Activated T-cell treated with anti-CD3 and anti-CD28 coated beads, Interleukin-2, amount 50 U/mL, for 72 hours (primary cell): ENCODE data around the gene PRKAG1. TPM values are rescaled to one million over a fixed set of nuclear protein-coding genes. Genes with fewer than 3 reads are reported as not detected.

Experiments used
- ATAC-seq, 2 donors: fragments of 150-1000 bp; cut with Tn5 transposase; replicated peaks in 1 of 2; 2 replicates each; pipeline ENCODE4 v1.10.0; 2021; ENCODE audit warnings: moderate library complexity in 2 of 2, mild to moderate bottlenecking in 1 of 2
- DNase-seq, 2 donors: peaks; one replicate each; pipeline ENCODE4 v3.0.0; 2021 to 2022; ENCODE audit warnings: mixed read lengths in 1 of 2
- H3K27ac Mint-ChIP-seq: one replicate; pipeline ENCODE4 v1.8.0; 2022; ENCODE audit warnings: mild to moderate bottlenecking, moderate library complexity, mixed read lengths
- H3K27me3 Mint-ChIP-seq: one replicate; pipeline ENCODE4 v1.8.0; 2022; ENCODE audit warnings: low read depth, mixed read lengths
- H3K36me3 Mint-ChIP-seq, 2 donors: one replicate each; pipeline ENCODE4 v1.8.0; 2022; ENCODE audit warnings: mixed read lengths in 2 of 2, mild to moderate bottlenecking in 1 of 2; ENCODE audit not compliant: insufficient read depth in 2 of 2
- H3K4me1 Mint-ChIP-seq: one replicate; pipeline ENCODE4 v1.8.0; 2022; ENCODE audit warnings: low read depth, mixed read lengths
- H3K4me3 Mint-ChIP-seq, 2 donors: one replicate each; pipeline ENCODE4 v1.8.0; 2022; ENCODE audit warnings: mild to moderate bottlenecking in 2 of 2, mixed read lengths in 2 of 2, moderate library complexity in 2 of 2
- H3K9me3 Mint-ChIP-seq, 2 donors: one replicate each; pipeline ENCODE4 v1.8.0; 2022; ENCODE audit warnings: mixed read lengths in 2 of 2
- total RNA-seq, 2 donors: library from RNA; stranded (reverse); gene quantifications; one replicate each; pipeline ENCODE4 v1.2.3, GENCODE V29; 2022

The PRKAG1 gene
- total RNA-seq, 2 donors from 2014 or later = 66.1 to 79.3 TPM

DNA sequence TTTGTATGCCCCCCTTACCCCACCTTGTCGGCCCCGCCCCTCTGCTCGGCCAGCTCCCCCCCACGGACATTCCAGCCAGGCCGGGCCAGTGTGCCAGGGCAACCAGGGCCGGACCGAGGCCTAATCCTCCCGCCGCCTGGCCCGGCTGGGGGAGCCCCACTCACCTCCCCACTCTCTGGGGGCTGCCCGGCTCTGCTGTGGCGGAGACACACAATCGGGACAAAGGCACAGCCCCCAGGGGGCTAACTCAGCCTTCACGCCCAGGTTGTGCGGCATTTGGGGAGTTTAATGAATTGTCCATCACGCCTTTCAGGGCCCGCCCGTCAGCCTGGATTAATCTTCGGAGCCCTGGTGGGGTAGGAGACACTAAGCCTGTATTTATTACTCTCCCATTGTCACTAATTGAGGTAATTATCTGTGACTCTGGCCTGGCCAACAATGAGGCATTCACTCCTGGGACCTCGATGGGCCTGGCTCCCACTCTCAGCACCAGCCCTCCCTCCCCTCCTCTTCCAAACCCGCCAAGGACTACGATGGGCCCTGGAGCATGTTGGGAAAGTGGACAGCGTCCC lies 31.8 kb downstream of the PRKAG1 start:
- Mint-ChIP-seq H3K27ac (no peak overlapping the region), H3K27me3 (peaks cover 83% of the 10 kb centered on the region), H3K36me3 (no peaks in the 10 kb centered on the region), H3K9me3 (no peaks in the 10 kb centered on the region), H3K4me3 (no peak overlapping the region), H3K4me1 (peaks cover 19% of the 10 kb centered on the region)
- no peak for DNase-seq
- no peak for ATAC-seq

DNA sequence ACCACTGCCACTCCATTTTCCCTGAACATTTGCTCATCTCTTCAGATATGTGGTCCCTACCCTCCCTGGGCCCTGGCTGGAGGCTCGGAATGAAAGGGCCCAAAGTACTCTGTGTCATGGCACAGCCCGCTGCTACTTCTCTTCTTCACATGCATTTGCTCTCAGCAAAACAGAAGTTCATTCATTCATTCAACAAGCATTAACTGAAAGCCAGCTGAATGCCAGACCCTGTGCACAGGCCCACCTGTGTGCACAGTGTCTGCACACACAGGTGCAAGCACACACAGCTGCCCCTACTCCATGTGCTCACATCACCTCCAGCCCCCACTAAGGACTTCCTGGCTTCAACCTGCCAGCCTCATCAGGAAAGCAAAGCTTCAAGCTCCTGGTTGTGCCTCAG lies 32.7 kb downstream of the PRKAG1 start:
- no peak overlapping the region for H3K4me3 Mint-ChIP-seq
- peaks cover 28% of the 10 kb centered on the region for H3K4me1 Mint-ChIP-seq
- no peak for ATAC-seq
- no peak for DNase-seq
- no peaks in the 10 kb centered on the region for H3K36me3 Mint-ChIP-seq
- no peak overlapping the region for H3K27ac Mint-ChIP-seq
- no peaks in the 10 kb centered on the region for H3K9me3 Mint-ChIP-seq
- H3K27me3 Mint-ChIP-seq = peaks cover 87% of the 10 kb centered on the region

DNA sequence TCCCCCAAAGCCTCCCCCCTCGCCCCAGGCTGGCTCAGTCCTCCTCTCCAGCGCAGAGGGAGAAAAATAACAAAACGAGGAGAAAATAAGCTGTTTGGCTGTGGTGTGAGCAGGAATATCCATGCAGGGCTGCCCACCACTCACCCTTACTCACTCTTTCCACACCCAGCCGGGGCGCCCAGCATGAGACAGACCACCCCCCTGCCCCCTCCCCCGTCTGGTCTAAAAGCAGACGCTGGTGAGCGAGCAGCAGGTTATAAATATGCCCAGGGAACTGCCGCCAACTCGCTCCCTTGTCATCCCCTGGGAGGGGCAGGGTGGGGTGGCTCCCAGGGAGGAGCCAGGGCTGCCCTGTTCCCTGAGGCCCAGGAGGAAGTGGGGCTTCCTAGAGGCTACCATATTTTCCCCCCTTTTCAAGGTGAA lies 33.1 kb downstream of the PRKAG1 start:
- Mint-ChIP-seq H3K4me1 (peaks cover 33% of the 10 kb centered on the region), H3K9me3 (no peaks in the 10 kb centered on the region), H3K36me3 (no peaks in the 10 kb centered on the region), H3K27ac (no peak overlapping the region), H3K27me3 (peaks cover 87% of the 10 kb centered on the region), H3K4me3 (no peak overlapping the region)
- no peak for ATAC-seq
- no peak for DNase-seq

DNA sequence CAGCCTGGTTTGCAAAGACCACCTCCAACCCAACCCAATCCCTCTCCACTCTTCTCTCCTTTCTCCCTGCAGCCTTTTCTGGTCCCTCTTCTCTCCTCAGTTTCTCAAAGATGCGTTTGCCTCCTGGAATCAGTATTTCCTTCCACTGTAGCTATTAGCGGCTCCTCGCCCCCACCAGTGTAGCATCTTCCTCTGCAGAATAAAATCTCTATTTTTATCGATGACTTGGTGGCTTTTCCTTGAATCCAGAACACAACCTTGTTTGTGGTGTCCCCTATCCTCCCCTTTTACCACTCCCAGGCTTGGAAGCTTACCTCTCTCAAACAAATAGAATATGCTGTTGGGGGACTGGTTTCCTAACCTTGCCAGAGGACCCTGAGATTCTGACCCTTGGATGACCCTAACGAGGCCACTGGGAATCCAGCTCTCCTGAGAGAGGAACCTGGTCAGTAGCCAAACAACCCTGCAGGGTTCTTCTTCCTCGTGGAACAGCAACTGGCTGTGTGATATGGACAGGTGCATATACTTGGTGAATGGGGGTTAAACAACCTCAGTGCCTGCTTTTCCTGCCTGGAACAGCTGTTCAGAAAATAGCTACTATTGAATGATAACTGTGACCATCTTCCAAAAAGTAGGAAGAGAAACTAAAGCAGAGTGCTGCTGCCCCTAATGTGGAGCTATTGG lies 36.0 kb downstream of the PRKAG1 start:
- Mint-ChIP-seq H3K4me3 (peak overlapping the region; percentile 29 to 84), H3K4me1 (peaks cover 43% of the 10 kb centered on the region), H3K36me3 (no peaks in the 10 kb centered on the region), H3K9me3 (no peaks in the 10 kb centered on the region), H3K27ac (no peak overlapping the region), H3K27me3 (peaks cover 85% of the 10 kb centered on the region)
- ATAC-seq (no peak), DNase-seq (no peak)

DNA sequence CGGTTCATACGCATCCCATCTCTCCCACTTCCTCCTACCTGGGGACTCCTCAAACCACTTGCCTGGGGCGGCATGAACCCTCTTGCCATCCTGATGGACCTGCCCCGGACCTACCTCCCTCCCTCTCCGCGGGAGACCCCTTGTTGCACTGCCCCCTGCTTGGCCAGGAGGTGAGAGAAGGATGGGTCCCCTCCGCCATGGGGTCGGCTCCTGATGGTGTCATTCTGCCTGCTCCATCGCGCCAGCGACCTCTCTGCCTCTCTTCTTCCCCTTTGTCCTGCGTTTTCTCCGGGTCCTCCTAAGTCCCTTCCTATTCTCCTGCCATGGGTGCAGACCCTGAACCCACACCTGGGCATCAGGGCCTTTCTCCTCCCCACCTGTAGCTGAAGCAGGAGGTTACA lies 36.8 kb downstream of the PRKAG1 start:
- no peak for ATAC-seq
- Mint-ChIP-seq H3K4me1 (peaks cover 48% of the 10 kb centered on the region), H3K27me3 (peaks cover 84% of the 10 kb centered on the region), H3K36me3 (no peaks in the 10 kb centered on the region), H3K9me3 (no peaks in the 10 kb centered on the region), H3K4me3 (peak overlapping the region; percentile 83 to 84), H3K27ac (peak overlapping the region; percentile 39)
- no peak for DNase-seq

DNA sequence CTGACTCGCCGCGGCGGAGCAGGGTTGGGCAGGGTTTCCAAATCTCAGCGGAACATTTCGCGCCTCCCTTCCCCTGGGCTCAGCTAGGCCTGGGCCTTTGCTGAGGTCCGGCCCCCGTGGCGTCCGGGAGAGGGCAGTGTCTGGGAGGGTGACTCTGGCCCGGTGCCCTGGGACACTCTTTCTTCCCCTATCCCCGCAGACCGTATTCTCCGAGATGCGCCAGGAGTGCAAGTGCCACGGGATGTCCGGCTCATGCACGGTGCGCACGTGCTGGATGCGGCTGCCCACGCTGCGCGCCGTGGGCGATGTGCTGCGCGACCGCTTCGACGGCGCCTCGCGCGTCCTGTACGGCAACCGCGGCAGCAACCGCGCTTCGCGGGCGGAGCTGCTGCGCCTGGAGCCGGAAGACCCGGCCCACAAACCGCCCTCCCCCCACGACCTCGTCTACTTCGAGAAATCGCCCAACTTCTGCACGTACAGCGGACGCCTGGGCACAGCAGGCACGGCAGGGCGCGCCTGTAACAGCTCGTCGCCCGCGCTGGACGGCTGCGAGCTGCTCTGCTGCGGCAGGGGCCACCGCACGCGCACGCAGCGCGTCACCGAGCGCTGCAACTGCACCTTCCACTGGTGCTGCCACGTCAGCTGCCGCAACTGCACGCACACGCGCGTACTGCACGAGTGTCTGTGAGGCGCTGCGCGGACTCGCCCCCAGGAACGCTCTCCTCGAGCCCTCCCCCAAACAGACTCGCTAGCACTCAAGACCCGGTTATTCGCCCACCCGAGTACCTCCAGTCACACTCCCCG lies 37.4 kb downstream of the PRKAG1 start:
- peak; percentile 44 to 47 for DNase-seq
- ATAC-seq = peak; percentile 12 to 15
- Mint-ChIP-seq H3K36me3 (no peaks in the 10 kb centered on the region), H3K9me3 (no peaks in the 10 kb centered on the region), H3K4me3 (peak overlapping the region; percentile 83 to 84), H3K27ac (peak overlapping the region; percentile 39), H3K27me3 (peaks cover 87% of the 10 kb centered on the region), H3K4me1 (peaks cover 50% of the 10 kb centered on the region)

DNA sequence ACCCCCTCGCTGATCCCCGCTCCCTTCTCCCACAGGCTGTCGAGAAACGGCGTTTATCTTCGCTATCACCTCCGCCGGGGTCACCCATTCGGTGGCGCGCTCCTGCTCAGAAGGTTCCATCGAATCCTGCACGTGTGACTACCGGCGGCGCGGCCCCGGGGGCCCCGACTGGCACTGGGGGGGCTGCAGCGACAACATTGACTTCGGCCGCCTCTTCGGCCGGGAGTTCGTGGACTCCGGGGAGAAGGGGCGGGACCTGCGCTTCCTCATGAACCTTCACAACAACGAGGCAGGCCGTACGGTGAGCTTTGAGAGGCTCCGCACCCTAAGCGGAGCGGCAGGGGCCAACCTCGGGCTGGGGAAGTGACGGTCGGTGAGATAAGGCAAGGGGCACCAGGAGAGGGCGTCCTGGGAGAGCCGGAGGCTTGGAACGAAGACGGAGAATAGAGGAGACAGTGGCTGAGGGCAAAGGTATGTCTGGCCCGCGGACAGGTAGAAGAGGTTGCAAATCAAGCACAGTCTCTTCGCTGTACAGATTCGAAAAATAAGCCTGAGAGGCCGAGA lies 38.1 kb downstream of the PRKAG1 start:
- peaks cover 50% of the 10 kb centered on the region for H3K4me1 Mint-ChIP-seq
- H3K36me3 Mint-ChIP-seq = no peaks in the 10 kb centered on the region
- DNase-seq (peak; percentile 45 to 48), ATAC-seq (no peak)
- H3K9me3 Mint-ChIP-seq = no peaks in the 10 kb centered on the region
- peak overlapping the region; percentile 83 to 84 for H3K4me3 Mint-ChIP-seq
- peak overlapping the region; percentile 39 for H3K27ac Mint-ChIP-seq
- H3K27me3 Mint-ChIP-seq = peaks cover 88% of the 10 kb centered on the region

DNA sequence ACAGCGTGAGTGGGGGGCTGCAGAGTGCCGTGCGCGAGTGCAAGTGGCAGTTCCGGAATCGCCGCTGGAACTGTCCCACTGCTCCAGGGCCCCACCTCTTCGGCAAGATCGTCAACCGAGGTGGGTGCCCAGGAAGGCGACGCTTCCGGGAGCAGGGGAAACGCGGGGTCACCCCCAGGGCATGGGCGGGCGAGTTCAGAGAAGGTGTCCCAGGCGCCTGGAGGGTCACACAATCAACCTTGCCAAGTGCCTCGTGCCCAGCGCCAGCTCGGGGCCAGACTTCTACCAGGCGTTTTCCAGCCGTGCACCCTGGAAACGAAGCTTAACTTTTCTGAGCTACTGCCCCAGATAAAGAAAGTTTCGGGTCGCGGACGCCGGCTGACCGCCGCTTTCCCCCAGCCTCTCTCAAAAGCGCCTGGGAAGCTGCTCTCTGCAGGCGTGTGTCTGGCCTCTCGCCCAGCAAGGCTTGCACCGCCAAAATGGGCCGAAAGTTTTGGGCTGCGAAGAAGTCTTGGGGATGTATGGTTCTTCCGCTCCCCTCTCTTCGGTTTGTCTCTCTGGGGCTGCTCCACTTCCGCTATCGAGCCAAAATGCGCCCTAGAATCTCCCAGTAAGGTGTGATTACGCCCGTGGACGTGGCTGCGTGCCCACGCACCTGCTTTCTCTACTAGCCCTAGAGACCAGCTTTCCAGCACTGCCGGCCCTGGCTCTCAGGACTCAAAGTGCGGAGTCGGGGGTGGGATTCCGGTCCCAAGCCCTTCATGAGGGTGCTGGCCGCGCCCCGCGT lies 38.8 kb downstream of the PRKAG1 start:
- H3K36me3 Mint-ChIP-seq = no peaks in the 10 kb centered on the region

DNA sequence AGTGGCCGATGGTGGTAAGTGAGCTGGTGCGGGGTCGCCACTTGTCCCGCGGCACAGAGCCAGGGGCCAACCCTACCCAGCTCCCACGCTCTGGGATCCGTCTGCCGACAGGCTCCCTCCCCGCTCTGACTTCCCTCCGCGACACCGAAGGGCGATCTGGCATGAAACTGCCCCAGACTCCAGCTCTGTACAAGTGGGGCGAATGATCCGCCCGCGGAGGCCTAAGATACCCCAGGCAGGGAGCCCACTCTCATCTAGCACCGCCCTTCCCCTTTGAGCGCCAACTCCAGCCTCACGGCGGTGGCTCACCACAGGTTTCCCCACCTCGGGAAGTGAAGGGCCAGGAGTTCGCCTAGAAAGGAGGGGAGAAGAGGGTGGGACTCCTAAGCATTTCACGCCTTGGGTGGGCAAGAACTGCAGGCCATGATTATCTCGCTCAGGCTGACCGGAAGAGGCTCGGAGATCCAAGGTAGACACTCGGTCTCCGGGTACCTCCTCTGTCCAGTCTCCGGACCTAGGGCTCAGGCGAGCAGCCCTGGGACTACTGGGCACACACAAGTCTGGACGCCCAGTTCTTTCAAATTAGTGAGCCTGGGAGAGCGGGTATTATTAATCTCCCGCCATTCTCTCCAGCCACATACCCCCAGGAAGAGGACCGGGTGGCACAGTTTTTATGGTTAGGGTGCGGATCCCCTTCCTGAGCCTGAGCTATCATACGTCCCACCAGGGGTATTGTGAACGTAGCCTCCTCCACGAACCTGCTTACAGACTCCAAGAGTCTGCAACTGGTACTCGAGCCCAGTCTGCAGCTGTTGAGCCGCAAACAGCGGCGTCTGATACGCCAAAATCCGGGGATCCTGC lies 39.6 kb downstream of the PRKAG1 start:
- Mint-ChIP-seq H3K27ac (peak overlapping the region; percentile 23), H3K4me3 (peak overlapping the region; percentile 83 to 84), H3K9me3 (no peaks in the 10 kb centered on the region), H3K27me3 (peaks cover 90% of the 10 kb centered on the region), H3K36me3 (no peaks in the 10 kb centered on the region), H3K4me1 (peaks cover 50% of the 10 kb centered on the region)
- ATAC-seq (no peak), DNase-seq (peak; percentile 22 to 35)

More for the DNA sequence above, 38.8 kb downstream of the PRKAG1 start:
- Mint-ChIP-seq H3K4me1 (peaks cover 50% of the 10 kb centered on the region), H3K9me3 (no peaks in the 10 kb centered on the region), H3K4me3 (peak overlapping the region; percentile 83 to 84), H3K27ac (no peak overlapping the region), H3K27me3 (peaks cover 91% of the 10 kb centered on the region)
- peak; percentile 30 to 41 for DNase-seq
- ATAC-seq = no peak

DNA sequence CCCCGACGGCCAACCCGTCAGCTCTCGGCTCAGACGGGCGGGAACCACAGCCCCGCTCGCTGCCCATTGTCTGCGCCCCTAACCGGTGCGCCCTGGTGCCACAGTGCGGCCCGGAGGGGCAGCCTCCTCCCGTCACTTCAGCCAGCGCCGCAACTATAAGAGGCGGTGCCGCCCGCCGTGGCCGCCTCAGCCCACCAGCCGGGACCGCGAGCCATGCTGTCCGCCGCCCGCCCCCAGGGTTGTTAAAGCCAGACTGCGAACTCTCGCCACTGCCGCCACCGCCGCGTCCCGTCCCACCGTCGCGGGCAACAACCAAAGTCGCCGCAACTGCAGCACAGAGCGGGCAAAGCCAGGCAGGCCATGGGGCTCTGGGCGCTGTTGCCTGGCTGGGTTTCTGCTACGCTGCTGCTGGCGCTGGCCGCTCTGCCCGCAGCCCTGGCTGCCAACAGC lies 40.3 kb downstream of the PRKAG1 start, which contains the start of gene WNT1:
WNT1 (plus strand) TSS at position 32 of the 450 bp plus-strand sequence; CDS start at position 361, 329 bp downstream.
- Mint-ChIP-seq H3K9me3 (no peaks in the 10 kb centered on the region), H3K27me3 (peaks cover 90% of the 10 kb centered on the region), H3K36me3 (no peaks in the 10 kb centered on the region), H3K4me1 (peaks cover 50% of the 10 kb centered on the region), H3K27ac (peak within 1 kb of the TSS; percentile 35), H3K4me3 (peak within 1 kb of the TSS; percentile 83 to 84)
- ATAC-seq = peak; percentile 12 to 14
- peak in 1 of 2 donors; percentile 32 for DNase-seq

DNA sequence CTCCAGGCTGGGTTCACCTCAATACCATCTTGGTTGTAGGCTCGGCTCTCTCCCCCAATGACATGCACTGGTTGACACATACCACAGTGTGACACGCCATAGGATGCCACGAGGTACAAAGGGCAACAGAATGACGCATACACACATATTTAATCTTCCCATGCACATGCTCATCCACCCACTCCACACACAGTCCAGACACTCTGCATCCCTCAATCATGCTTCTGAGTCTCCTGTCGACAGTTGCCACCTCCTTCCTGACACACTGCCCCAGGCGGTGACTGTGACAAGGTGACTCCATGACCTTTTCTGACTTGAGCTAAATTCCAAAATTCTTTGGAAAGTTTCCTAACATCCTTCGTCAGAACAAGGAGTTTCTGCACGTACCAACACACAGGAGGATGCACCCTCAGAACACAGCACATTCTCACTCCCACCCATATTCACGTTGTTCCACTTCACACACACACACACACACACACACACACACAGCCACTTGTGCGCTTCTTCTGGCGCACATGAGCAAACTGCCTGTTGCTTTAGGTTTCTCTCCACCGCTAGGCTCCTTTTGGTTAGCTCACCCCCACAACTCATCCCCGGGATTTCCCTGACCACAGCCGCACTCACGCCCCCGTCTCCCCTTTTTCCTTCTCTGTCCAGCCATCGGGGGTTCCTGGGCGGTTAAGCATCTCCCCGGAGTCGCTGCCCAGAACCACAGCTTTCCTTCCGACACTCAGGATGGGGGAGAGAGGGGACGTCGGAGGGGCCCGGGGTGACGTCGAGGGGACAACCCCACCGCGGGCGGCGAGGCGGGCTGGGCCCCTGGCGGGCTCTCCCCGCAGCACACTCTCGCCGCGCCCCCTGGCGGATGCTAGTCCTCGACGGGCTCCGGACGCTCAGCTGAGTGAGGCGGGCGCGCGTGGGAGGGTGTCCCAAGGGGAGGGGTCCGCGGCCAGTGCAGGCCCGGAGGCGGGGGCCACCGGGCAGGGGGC lies 41.0 kb downstream of the PRKAG1 start:
- peak overlapping the region; percentile 35 for H3K27ac Mint-ChIP-seq
- peaks cover 91% of the 10 kb centered on the region for H3K27me3 Mint-ChIP-seq
- H3K36me3 Mint-ChIP-seq = no peaks in the 10 kb centered on the region
- H3K9me3 Mint-ChIP-seq = no peaks in the 10 kb centered on the region
- peak; percentile 67 to 70 for ATAC-seq
- peak; percentile 91 to 92 for DNase-seq
- H3K4me1 Mint-ChIP-seq = peaks cover 54% of the 10 kb centered on the region
- peak overlapping the region; percentile 50 to 68 for H3K4me3 Mint-ChIP-seq
